Left forelimb (tissue), 1 donor: ENCODE results near the gene SGCA.
A peak's percentile ranks its signal among the peaks of the same experiment; 100 is the strongest.

Experiments used
- DNase-seq: peaks from one replicate; pipeline ENCODE4 v3.0.0-alpha.2; 2018; ENCODE audit warnings: low spot score

The SGCA gene

GRCh38 chr17:50194934-50195865 is 29.4 kb downstream of the SGCA start:
- no peak for DNase-seq

GRCh38 chr17:50196036-50196435 is 30.2 kb downstream of the SGCA start:
- no peak for DNase-seq

GRCh38 chr17:50196826-50197225 is 31.0 kb downstream of the SGCA start:
- DNase-seq: no peak

GRCh38 chr17:50198026-50198669 is 32.3 kb downstream of the SGCA start:
- DNase-seq: no peak

GRCh38 chr17:50199211-50199802 is 33.5 kb downstream of the SGCA start:
- no peak for DNase-seq

DNA sequence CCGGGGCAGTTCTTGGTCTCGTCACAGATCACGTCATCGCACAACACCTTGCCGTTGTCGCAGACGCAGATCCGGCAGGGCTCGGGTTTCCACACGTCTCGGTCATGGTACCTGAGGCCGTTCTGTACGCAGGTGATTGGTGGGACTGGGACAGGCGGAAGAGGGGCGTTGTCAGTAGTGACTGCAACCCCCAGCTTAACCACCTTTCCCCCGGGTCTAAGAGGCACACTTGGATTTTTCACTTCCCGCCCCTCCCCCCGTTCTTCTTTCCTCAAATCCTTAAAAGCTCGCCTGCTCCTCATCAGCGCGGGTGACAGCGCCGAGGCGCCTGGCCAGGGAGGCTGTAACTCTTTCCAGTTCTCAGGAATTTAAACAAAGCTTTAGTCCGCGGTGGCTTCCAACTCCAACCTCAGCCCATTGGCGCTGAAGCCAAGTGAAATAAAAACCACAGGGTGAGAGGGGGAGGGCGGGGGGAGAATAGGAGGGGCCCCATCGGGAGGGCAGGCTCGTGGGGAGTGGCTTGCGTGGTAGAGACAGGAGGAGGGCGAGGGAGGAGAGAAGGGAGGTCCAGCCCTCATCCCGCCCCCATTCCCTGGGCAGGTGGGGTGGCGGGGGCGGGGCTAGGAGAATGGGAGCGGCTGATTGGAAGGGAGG is 34.1 kb downstream of the SGCA start:
- DNase-seq: no peak

- peak; percentile 95 for DNase-seq
These were observed 34.9 kb downstream of the SGCA start for GRCh38 chr17:50200457-50201275.

DNA sequence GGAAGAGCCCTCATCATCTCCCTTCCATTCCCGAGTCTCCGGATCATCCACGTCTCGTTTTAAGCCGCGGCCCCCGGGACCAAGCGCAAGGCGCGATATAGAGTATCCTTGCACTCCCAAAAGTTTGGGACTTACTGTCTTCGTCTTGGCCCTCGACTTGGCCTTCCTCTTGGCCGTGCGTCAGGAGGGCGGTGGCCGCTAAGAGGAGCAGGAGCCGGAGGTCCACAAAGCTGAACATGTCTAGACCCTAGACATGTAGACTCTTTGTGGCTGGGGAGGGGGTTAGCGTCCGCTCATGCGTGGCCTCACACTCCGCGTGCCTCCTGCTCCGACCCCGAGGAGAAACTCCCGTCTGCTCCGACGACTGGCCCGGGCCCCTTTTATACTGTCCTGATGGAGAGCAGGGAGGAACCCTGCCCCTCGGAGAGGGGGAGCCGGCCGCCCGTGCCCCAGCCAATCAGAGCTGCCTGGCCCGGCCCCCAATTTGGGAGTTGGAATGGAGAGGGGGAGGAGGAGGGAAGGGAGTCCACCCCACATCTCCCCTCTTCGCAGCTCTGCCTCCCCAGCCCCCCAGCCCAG is 35.6 kb downstream of the SGCA start, which contains the start of gene COL1A1:
TSS of gene COL1A1 (minus strand) at position 356 of the 579 bp plus-strand sequence. CDS start at position 238, 118 bp downstream.
- DNase-seq: peak; percentile 96

DNA sequence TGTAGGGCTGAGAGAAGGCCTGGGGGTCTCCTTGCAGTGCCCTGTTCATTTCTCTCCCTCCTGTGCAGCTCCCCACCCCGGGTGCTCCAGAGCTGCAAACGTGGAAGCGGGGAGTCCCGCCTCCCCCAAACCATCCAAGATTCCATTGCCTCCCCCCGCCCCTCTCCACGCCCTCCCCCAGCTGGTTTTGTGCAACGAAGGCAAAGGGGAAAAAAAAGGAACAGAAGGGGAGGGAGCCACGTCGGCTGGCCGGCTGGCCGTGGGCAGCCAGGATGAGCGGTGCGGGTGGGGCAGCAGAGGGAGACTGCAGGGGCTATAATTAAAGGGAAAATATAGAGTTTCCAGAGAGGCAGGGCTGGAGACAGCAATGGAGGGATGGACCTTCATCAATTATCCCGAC is 37.3 kb downstream of the SGCA start:
- DNase-seq: peak; percentile 87

DNA sequence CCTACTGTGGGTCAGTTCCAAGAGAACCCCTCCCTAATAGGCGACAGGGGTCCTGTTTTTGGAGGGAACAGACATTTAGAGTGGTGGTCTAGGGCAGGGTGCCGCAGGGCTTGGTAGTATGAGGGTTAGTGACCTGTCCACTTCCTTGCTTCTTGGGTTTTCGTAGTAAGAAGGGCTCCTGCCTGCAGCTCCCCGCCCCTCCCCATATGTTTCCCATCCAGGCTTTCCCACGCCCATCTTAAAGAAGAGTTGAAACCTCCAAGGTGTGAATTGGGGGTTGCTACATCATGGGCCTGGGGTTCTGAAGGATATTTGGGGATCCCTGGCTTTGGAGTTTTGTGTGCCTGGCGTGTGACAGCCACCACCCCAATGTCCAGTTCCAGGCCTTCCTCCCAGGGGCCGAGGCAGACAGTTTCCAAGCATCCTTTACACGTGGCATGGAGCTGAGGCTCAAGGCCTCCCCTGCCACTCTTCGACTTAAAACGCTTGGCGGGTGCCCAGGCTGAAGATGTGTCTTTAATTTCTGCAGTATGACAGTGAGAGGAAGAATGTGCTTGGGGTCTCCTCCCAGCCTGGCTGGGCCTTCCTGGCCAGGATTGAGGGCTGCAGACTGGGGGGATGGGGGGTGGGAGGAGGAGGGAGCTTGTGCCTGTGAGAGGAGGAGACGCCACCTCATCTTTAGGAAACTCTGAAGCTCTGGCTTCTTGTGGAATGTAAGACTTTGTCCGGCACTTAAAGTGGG is 38.0 kb downstream of the SGCA start:
- DNase-seq: peak; percentile 89

DNA sequence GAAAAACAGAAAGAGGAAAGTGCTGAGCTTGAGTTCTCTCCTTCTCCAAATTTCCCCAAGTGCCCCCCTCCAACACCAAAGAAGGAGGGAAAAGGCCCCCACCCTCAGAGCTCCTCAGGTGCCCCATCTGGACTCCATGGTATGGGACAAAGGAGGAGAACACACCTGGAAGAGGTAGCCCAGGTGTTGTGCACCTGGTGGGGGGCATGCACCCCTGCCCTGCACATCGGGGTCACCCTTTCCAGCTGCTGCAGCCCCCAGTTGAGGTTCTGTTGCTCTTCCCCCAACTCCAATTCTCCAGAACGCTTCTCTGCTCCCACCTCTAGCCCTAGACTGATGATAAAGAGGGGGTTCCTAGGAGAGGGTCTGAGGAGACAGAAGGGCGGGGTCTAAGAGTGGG is 38.6 kb downstream of the SGCA start:
- DNase-seq: no peak

DNA sequence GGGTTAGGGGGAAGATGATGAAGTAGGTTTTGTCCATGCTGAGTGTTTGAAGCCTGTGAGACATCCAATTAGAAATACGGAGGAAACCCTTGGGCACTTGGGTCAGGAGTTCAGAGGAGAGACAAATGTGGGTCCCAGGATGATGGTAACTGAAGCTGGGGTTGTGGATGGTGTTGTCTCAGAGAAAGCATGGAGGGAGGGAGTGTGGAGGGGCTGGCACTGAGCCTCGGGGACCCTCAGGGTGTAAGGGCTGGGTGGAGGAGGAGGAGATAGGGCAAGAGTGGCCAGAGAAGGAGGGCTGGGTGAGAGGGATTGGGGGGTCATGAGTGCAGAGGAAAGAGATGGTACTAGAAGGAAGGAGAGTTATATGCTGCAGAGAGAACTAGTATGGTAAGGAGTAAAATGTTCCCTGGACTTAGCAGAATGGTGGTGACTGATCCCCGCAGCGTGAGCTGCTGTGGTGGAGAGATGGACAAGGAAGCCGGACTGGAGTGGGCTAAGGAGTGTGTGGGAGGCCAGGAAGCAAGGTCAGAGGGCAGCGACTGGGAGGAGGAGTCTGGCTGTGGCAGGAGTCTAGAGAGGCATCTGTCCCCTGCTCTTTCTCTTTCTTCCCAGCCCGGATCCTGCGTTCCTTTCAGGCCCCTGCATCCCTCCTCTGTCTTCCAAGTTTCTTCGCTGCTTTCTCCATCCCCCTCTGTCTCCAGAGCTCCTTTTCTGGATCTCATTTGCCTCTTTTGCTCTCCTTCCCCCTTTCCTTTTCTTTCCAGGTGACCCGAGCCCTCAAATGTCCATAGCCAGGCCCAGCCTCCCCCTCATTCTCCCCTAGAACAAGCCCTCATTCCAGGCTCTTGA is 39.5 kb downstream of the SGCA start:
- peak; percentile 61 for DNase-seq

GRCh38 chr17:50205963-50206505 is 40.2 kb downstream of the SGCA start:
- DNase-seq: no peak

- peak; percentile 80 for DNase-seq
These were observed 40.9 kb downstream of the SGCA start for GRCh38 chr17:50206604-50207293.

GRCh38 chr17:50207315-50207714 is 41.5 kb downstream of the SGCA start:
- peak; percentile 63 for DNase-seq

DNA sequence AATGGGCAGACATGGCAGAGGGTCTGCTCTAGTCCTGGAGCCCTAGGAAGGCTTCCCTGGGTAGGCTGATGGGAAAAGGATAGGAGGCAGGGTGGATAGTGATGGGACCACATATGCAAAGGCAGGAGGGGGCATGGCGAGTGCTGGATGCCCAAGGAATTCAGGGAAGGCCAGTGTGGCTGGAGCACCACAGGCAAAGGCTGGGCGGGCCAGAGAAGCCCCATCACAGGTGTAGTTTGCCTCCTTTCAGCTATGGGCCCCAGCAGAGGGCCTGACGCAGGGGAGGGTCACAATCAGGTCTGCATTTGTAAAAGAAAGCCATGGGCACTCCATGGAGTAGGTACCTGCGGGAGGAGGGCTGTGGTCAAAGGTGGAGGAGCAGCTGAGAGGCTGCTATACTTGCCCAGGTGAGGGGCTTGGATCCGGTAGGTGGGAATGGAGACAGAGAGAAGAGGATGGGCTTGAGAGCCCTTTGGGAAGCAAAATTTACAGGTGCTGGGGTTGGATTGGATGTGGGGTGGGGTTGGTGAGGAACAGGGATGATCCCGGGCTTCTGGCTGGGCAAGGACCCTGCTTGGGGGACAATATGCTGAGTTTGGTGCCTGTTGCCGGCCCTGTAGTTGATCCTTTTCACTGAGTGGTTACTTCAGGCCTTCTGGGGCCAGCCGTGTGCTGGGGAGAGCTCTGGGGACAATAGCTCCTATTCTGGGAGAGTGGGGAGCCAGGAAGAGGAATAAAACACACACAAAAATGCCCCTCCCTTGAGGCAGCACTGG is 42.2 kb downstream of the SGCA start:
- no peak for DNase-seq

DNA sequence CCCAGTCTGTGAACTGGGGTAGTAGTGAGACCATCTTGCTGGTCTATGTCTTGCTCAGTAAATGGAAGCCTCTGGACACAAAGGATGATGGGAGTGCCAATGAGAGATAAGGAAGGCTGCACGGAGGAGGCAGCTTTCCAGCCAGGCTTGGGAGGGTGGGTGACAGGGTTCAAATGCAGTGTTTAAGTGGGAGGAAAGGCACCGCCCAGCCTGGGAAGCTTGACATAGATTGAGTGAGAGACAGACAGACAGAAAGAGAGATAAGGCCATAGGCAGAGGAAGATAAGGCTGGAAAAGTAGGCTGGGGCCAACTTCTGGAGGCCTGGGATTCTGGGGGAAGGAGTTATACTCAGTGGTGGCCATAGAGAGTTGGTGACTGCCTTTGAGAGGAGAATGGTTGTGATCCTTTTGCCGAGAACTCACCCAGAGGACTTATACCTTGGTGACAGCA is 42.8 kb downstream of the SGCA start:
- DNase-seq: no peak

DNA sequence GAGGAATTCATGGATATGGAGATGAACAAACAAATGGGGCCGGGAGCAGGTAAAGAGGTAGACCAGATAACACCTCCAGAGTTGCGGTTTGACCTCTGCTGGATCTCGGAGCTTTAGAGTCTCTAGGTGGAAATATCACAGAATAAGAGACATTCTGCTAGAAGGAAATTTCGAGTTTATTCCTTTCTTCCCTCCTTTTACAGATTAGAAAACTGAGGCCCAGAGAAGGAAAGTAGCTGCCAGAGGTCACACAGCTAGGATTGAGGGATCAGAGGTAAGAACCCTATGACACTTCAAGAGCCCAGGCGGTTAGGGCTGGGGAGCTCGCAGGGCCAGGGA is 43.3 kb downstream of the SGCA start:
- no peak for DNase-seq
